Measurements from ENCODE around the gene CRADD. TPM values are rescaled to one million over a fixed set of nuclear protein-coding genes. Genes with fewer than 3 reads are reported as not detected.
A peak's percentile ranks its signal among the peaks of the same experiment; 100 is the strongest.

CRADD gene
- total and polyA plus RNA-seq, 8 donors = 8.4 to 21.4 (median 10.3) TPM

DNA sequence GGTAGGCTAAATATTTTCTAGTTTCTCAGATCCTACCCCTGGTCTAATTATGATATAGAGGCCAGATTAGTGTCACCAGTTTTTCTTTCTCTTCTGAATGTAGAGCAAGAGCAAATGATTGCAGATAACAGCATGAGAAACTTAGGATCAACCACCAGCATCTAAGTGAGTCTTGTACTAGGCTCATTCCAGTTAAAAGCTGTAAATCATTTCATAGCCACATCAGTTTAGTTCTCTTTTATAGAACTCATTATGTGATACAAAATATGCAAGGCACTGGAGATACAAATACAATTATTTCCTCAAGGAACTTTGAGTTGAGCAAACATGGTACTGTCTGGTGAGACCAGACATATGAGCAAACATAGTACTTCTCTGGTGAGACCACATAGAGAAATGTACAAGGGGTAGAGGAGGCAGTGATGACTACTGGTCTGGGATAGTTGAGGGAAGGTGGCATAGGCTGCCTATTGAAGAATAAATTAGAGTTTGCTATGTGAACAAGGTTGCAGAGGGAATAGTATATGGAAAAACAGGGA, 59.5 kb downstream of the CRADD start:
- H3K27me3 ChIP-seq = no peaks in the 10 kb centered on the region
- TF ChIP-seq CTCF (IDR thresholded peaks at IDR 0.05) = no peak
- H3K4me3 ChIP-seq = no peak overlapping the region
- H3K4me1 ChIP-seq = peaks cover 10 to 24% of the 10 kb centered on the region in 2 donors
- no peak for DNase-seq
- intact Hi-C loops (cut with DNase I) = no loop called here
- ATAC-seq = no peak
- no peaks in the 10 kb centered on the region for H3K9me3 ChIP-seq
- no peaks in the 10 kb centered on the region for H3K36me3 ChIP-seq
- H3K27ac ChIP-seq = no peak overlapping the region

DNA sequence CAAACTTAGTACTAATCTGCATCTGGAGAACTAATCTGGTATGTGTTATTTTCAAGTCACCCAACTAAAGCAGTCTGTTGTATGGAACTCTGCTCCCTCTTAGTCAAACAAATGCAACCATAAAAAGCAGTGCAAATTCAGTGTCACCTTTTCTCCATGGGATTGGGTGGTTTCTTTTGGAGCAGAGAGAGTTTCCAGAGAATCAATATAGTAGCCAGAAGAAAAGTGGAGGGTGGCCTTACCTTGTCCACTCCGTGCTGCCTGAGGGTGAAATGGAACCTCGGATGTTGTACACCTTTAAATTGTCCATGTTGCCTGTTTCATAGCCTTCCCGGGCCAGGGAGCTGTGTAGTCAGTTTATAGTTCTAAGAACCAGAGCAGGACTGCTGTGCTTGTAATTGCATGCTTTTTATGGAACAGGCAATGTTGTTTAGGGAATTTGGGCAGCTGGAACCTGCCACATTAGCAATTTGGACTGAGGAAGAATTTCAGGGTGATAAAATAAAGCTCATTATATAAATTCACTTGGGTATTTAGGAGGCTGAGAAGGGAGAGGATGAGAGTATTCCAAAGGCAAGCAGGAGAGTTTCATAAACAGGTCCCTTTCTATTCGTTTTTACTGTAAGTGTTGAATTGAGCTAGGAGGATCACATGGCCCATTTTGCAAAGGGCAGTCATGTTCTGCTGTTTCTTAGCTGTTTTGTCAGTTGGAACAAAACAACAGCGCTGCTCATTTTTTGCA, 60.5 kb downstream of the CRADD start:
- no peak for TF ChIP-seq CTCF (IDR thresholded peaks at IDR 0.05)
- H3K4me1 ChIP-seq = peaks cover 10 to 28% of the 10 kb centered on the region in 2 donors
- H3K27me3 ChIP-seq = no peaks in the 10 kb centered on the region
- H3K4me3 ChIP-seq = no peak overlapping the region
- H3K27ac ChIP-seq = peak overlapping the region; percentile 30 to 48
- no peaks in the 10 kb centered on the region for H3K9me3 ChIP-seq
- intact Hi-C loops (cut with DNase I) = no loop called here
- DNase-seq (no peak), ATAC-seq (no peak)
- H3K36me3 ChIP-seq = no peaks in the 10 kb centered on the region

- DNase-seq (no peak), ATAC-seq (no peak)
- H3K4me1 ChIP-seq = peaks cover 10 to 36% of the 10 kb centered on the region in 2 donors
- intact Hi-C loops (cut with DNase I) = no loop called here
- no peaks in the 10 kb centered on the region for H3K9me3 ChIP-seq
- peak overlapping the region; percentile 30 to 48 for H3K27ac ChIP-seq
- no peaks in the 10 kb centered on the region for H3K27me3 ChIP-seq
- H3K4me3 ChIP-seq = no peak overlapping the region
- no peaks in the 10 kb centered on the region for H3K36me3 ChIP-seq
- TF ChIP-seq CTCF (IDR thresholded peaks at IDR 0.05) = no peak
Observed at GRCh38 chr12:93738199-93739058, 61.3 kb downstream of the CRADD start.

- intact Hi-C loops (cut with DNase I) = loop anchor here in 1 of 2 donors (5.0 kb wide), 1 partner anchor 168 kb away; the partner anchor contains the start of gene SOCS2
- DNase-seq (peak in 2 of 4 donors; percentile 25 to 37), ATAC-seq (no peak)
- Histone ChIP-seq H3K9me3 (no peaks in the 10 kb centered on the region), H3K27ac (peak overlapping the region; percentile 90 to 94), H3K36me3 (no peaks in the 10 kb centered on the region), H3K4me1 (peaks cover 10 to 42% of the 10 kb centered on the region in 2 donors), H3K27me3 (no peaks in the 10 kb centered on the region), H3K4me3 (no peak overlapping the region)
- no peak for TF ChIP-seq CTCF (IDR thresholded peaks at IDR 0.05)
Observed at GRCh38 chr12:93740751-93741150, 63.6 kb downstream of the CRADD start.

Data from left lung (tissue), 10 donors.